Measurements from ENCODE around the gene PTGER2.

PTGER2 gene

DNA sequence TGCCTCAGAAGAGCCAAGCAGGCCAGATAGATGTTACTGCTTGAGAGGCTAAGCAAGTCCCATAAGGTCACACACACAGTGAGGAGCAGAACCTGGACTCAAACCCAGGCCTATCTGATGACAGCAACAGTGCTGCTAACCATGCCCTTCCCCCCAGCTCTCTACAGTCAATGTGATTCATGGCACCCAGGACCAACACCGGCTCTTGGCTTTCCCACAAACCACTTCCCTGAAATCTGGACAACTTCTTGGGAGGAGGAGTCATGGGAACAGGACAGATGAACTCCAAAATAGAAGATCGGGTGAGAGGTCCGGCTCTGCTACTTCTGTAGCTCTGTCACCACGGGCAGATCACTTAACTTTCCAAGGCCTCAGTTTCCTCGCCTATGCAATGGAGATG, 47.3 kb upstream of the PTGER2 start:
- Histone ChIP-seq H2AFZ (ENCODE audit: low read length) (no peak overlapping the region), H3K9me2 (replicated peaks; ENCODE audit: low read depth, low read length) (no peaks in the 10 kb centered on the region), H4K20me1 (ENCODE audit: insufficient read depth, low read length, poor library complexity, severe bottlenecking) (no peaks in the 10 kb centered on the region), H3K4me2 (ENCODE audit: low read depth, low read length, poor library complexity, severe bottlenecking) (peak overlapping the region; percentile 77), H3K27me3 (ENCODE audit: insufficient read depth, low read length, poor library complexity, severe bottlenecking) (no peaks in the 10 kb centered on the region), H3F3A (ENCODE audit: low read depth) (0 out of 2 replicates have a peak, but pooled peaks cover 2% of the 10 kb centered on the region), H3K4me1 (ENCODE audit: insufficient read depth, low read length, poor library complexity, severe bottlenecking) (peaks cover 53% of the 10 kb centered on the region), H3K36me3 (ENCODE audit: insufficient read depth, low read length) (no peaks in the 10 kb centered on the region), H3K79me2 (ENCODE audit: insufficient read depth, low read length) (peaks cover 22% of the 10 kb centered on the region; the same call in 1 of the 2 replicates), H3K9me3 (ENCODE audit: insufficient read depth, low read depth, low read length) (no peaks in the 10 kb centered on the region), H3K4me3 (ENCODE audit: low read length, poor library complexity, severe bottlenecking) (peak overlapping the region; percentile 75), H3K9ac (ENCODE audit: low read depth, low read length, poor library complexity, severe bottlenecking) (peak overlapping the region; percentile 53)
- TF ChIP-seq, protein P1, sequence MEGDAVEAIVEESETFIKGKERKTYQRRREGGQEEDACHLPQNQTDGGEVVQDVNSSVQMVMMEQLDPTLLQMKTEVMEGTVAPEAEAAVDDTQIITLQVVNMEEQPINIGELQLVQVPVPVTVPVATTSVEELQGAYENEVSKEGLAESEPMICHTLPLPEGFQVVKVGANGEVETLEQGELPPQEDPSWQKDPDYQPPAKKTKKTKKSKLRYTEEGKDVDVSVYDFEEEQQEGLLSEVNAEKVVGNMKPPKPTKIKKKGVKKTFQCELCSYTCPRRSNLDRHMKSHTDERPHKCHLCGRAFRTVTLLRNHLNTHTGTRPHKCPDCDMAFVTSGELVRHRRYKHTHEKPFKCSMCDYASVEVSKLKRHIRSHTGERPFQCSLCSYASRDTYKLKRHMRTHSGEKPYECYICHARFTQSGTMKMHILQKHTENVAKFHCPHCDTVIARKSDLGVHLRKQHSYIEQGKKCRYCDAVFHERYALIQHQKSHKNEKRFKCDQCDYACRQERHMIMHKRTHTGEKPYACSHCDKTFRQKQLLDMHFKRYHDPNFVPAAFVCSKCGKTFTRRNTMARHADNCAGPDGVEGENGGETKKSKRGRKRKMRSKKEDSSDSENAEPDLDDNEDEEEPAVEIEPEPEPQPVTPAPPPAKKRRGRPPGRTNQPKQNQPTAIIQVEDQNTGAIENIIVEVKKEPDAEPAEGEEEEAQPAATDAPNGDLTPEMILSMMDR (conservative IDR thresholded peaks at IDR 0.05; ENCODE audit: low read length), result no peak
- TF ChIP-seq EZH2phosphoT487 (IDR thresholded peaks at IDR 0.05; ENCODE audit: borderline replicate concordance), result no peak

DNA sequence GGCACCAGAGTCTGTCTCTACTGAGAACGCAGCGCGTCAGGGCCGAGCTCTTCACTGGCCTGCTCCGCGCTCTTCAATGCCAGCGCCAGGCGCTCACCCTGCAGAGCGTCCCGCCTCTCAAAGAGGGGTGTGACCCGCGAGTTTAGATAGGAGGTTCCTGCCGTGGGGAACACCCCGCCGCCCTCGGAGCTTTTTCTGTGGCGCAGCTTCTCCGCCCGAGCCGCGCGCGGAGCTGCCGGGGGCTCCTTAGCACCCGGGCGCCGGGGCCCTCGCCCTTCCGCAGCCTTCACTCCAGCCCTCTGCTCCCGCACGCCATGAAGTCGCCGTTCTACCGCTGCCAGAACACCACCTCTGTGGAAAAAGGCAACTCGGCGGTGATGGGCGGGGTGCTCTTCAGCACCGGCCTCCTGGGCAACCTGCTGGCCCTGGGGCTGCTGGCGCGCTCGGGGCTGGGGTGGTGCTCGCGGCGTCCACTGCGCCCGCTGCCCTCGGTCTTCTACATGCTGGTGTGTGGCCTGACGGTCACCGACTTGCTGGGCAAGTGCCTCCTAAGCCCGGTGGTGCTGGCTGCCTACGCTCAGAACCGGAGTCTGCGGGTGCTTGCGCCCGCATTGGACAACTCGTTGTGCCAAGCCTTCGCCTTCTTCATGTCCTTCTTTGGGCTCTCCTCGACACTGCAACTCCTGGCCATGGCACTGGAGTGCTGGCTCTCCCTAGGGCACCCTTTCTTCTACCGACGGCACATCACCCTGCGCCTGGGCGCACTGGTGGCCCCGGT, 46.4 kb upstream of the PTGER2 start, which contains the start of gene PTGDR:
Gene PTGDR (plus strand): TSS at position 198 of the 778 bp plus-strand sequence. CDS start 117 bp downstream, at position 315.
- H3K9ac ChIP-seq (ENCODE audit: low read depth, low read length, poor library complexity, severe bottlenecking), result peak within 1 kb of the TSS; percentile 67
- H3F3A ChIP-seq (ENCODE audit: low read depth), result 0 out of 2 replicates have a peak, but pooled peaks cover 2% of the 10 kb centered on the region
- H3K9me3 ChIP-seq (ENCODE audit: insufficient read depth, low read depth, low read length), result no peaks in the 10 kb centered on the region
- H3K4me2 ChIP-seq (ENCODE audit: low read depth, low read length, poor library complexity, severe bottlenecking), result peak within 1 kb of the TSS; percentile 77
- peak within 1 kb of the TSS; percentile 75 for H3K4me3 ChIP-seq (ENCODE audit: low read length, poor library complexity, severe bottlenecking)
- peaks cover 54% of the 10 kb centered on the region for H3K4me1 ChIP-seq (ENCODE audit: insufficient read depth, low read length, poor library complexity, severe bottlenecking)
- peaks cover 22% of the 10 kb centered on the region; the same call in 1 of the 2 replicates for H3K79me2 ChIP-seq (ENCODE audit: insufficient read depth, low read length)
- H2AFZ ChIP-seq (ENCODE audit: low read length), result peak within 1 kb of the TSS; percentile 77
- no peaks in the 10 kb centered on the region for H3K9me2 ChIP-seq (replicated peaks; ENCODE audit: low read depth, low read length)
- TF ChIP-seq EZH2phosphoT487 (IDR thresholded peaks at IDR 0.05; ENCODE audit: borderline replicate concordance), result no peak
- TF ChIP-seq, protein P1 (conservative IDR thresholded peaks at IDR 0.05; ENCODE audit: low read length), result no peak
- no peaks in the 10 kb centered on the region for H3K27me3 ChIP-seq (ENCODE audit: insufficient read depth, low read length, poor library complexity, severe bottlenecking)
- H4K20me1 ChIP-seq (ENCODE audit: insufficient read depth, low read length, poor library complexity, severe bottlenecking), result no peaks in the 10 kb centered on the region
- no peaks in the 10 kb centered on the region for H3K36me3 ChIP-seq (ENCODE audit: insufficient read depth, low read length)

DNA sequence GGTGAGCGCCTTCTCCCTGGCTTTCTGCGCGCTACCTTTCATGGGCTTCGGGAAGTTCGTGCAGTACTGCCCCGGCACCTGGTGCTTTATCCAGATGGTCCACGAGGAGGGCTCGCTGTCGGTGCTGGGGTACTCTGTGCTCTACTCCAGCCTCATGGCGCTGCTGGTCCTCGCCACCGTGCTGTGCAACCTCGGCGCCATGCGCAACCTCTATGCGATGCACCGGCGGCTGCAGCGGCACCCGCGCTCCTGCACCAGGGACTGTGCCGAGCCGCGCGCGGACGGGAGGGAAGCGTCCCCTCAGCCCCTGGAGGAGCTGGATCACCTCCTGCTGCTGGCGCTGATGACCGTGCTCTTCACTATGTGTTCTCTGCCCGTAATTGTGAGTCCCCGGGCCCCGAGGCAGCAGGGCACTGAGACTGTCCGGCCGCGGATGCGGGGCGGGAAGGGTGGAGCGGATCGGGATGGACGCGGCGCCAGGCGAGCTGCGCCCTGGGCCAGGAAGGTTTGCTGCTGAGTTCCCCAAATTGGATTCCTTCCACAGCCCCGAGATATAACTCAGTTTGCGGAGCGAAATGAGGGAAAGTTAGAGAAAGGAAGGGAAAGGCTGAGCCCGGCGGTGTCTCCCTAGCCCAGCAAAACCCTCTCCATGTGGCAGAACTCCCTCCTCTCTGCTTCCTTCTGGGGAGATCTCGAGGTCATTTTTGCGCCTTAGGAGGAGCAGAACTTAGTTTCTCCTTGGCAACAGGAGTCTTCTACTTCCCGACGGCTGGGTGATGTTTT, 45.6 kb upstream of the PTGER2 start:
- Histone ChIP-seq H3K27me3 (ENCODE audit: insufficient read depth, low read length, poor library complexity, severe bottlenecking) (no peaks in the 10 kb centered on the region), H2AFZ (ENCODE audit: low read length) (peak overlapping the region; percentile 77), H3F3A (ENCODE audit: low read depth) (0 out of 2 replicates have a peak, but pooled peaks cover 2% of the 10 kb centered on the region), H3K4me2 (ENCODE audit: low read depth, low read length, poor library complexity, severe bottlenecking) (peak overlapping the region; percentile 77), H3K9ac (ENCODE audit: low read depth, low read length, poor library complexity, severe bottlenecking) (peak overlapping the region; percentile 67), H3K4me1 (ENCODE audit: insufficient read depth, low read length, poor library complexity, severe bottlenecking) (peaks cover 46% of the 10 kb centered on the region), H3K4me3 (ENCODE audit: low read length, poor library complexity, severe bottlenecking) (peak overlapping the region; percentile 75), H3K9me2 (replicated peaks; ENCODE audit: low read depth, low read length) (no peaks in the 10 kb centered on the region), H4K20me1 (ENCODE audit: insufficient read depth, low read length, poor library complexity, severe bottlenecking) (no peaks in the 10 kb centered on the region), H3K79me2 (ENCODE audit: insufficient read depth, low read length) (peaks cover 22% of the 10 kb centered on the region; the same call in 1 of the 2 replicates), H3K36me3 (ENCODE audit: insufficient read depth, low read length) (no peaks in the 10 kb centered on the region), H3K9me3 (ENCODE audit: insufficient read depth, low read depth, low read length) (no peaks in the 10 kb centered on the region)
- TF ChIP-seq, protein P1 (conservative IDR thresholded peaks at IDR 0.05; ENCODE audit: low read length), result no peak
- no peak for TF ChIP-seq EZH2phosphoT487 (IDR thresholded peaks at IDR 0.05; ENCODE audit: borderline replicate concordance)
